SK-N-SH (cell line): Measurements from ENCODE around the gene ST6GALNAC6. TPM values are rescaled to one million over a fixed set of nuclear protein-coding genes. Genes with fewer than 3 reads are reported as not detected.

Experiments
- CTCF ChIA-PET: fragments of 300-600, 350-600 bp; formaldehyde crosslinking; extraction: SDS; loops from one replicate; lab custom pipeline; 2021; lab: Yijun Ruan, JAX
- POLR2A ChIA-PET: fragments of 350-600 bp; sonication (Branson Sonifier 250); formaldehyde crosslinking; extraction: SDS; loops from one replicate; lab custom pipeline; 2020; ENCODE audit warnings: antibody characterized with exemption, inconsistent platforms; lab: Yijun Ruan, JAX
- DNase-seq: peaks from one replicate; pipeline ENCODE4 v3.0.0; 2012
- H2AFZ ChIP-seq: fragments of 200-600 bp; sonication (generic); 2 replicates; pipeline ENCODE4 v1.8.1; 2016; ENCODE audit warnings: antibody characterized with exemption, mild to moderate bottlenecking, low read depth
- H3F3A ChIP-seq: fragments of 200-600 bp; sonication (generic); replicated peaks from 2 replicates; pipeline ENCODE3; 2016; ENCODE audit warnings: antibody characterized with exemption, mild to moderate bottlenecking; ENCODE audit not compliant: insufficient read depth
- H3K27ac ChIP-seq, 2 experiments: fragments of 200-500 bp in 1 of 2; fragments of 200-600 bp in 1 of 2; sonication (Bioruptor generic) in 1 of 2; sonication (generic), shearing (Covaris generic) in 1 of 2; 2 replicates each; pipeline versions ENCODE4 v1.5.1 to v1.6.1; 2014 to 2016; ENCODE audit warnings: low read depth in 2 of 2, inconsistent platforms in 1 of 2, low read length in 1 of 2, mild to moderate bottlenecking in 1 of 2, mixed read lengths in 1 of 2
- H3K27me3 ChIP-seq: fragments of 200-600 bp; sonication (generic), shearing (Covaris generic); 2 replicates; pipeline ENCODE4 v1.6.1; 2016; ENCODE audit warnings: mixed run types; ENCODE audit not compliant: insufficient read depth
- H3K36me3 ChIP-seq, 2 experiments: fragments of 200-500 bp in 1 of 2; fragments of 200-600 bp in 1 of 2; sonication (Bioruptor generic) in 1 of 2; sonication (generic) in 1 of 2; replicated peaks in 1 of 2; 2 replicates each; pipeline versions ENCODE3 to v1.5.1; 2014 to 2016; ENCODE audit warnings: low read length in 1 of 2, mild to moderate bottlenecking in 1 of 2; ENCODE audit not compliant: insufficient read depth in 2 of 2, control insufficient read depth in 1 of 2
- H3K4me1 ChIP-seq, 2 experiments: fragments of 200-500 bp in 1 of 2; fragments of 200-600 bp in 1 of 2; sonication (Bioruptor generic) in 1 of 2; sonication (generic), shearing (Covaris generic) in 1 of 2; 2 replicates each; pipeline versions ENCODE4 v1.5.1 to v1.6.1; 2014 to 2016; ENCODE audit warnings: low read depth in 1 of 2, low read length in 1 of 2, mixed run types in 1 of 2; ENCODE audit not compliant: insufficient read depth in 2 of 2, control insufficient read depth in 1 of 2
- H3K4me2 ChIP-seq: fragments of 200-600 bp; sonication (generic), shearing (Covaris generic); 2 replicates; pipeline ENCODE4 v1.6.1; 2017; ENCODE audit warnings: mixed run types
- H3K4me3 ChIP-seq, 2 experiments: fragments of 200-500 bp in 1 of 2; fragments of 200-600 bp in 1 of 2; sonication (Bioruptor generic) in 1 of 2; sonication (generic), shearing (Covaris generic) in 1 of 2; 2 replicates each; pipeline versions ENCODE4 v1.5.1 to v1.8.1; 2014 to 2016; ENCODE audit warnings: low read depth in 2 of 2, inconsistent platforms in 1 of 2, low read length in 1 of 2, mild to moderate bottlenecking in 1 of 2, mixed read lengths in 1 of 2, moderate library complexity in 1 of 2
- H3K79me2 ChIP-seq: fragments of 200-600 bp; sonication (generic); 2 replicates; pipeline ENCODE4 v1.8.1; 2017; ENCODE audit warnings: mild to moderate bottlenecking; ENCODE audit not compliant: insufficient read depth
- H3K9ac ChIP-seq: fragments of 200-600 bp; sonication (generic); 2 replicates; pipeline ENCODE4 v1.6.1; 2017; ENCODE audit warnings: mixed run types
- H3K9me2 ChIP-seq: fragments of 200-600 bp; sonication (generic); 2 replicates; pipeline ENCODE4 v1.6.1; 2017; ENCODE audit warnings: mixed run types
- H3K9me3 ChIP-seq: fragments of 200-600 bp; sonication (generic); 2 replicates; pipeline ENCODE4 v1.6.1; 2017; ENCODE audit warnings: mixed run types, mild to moderate bottlenecking, moderate library complexity
- H4K20me1 ChIP-seq: fragments of 200-600 bp; sonication (generic); 2 replicates; pipeline ENCODE4 v1.6.1; 2017; ENCODE audit warnings: mild to moderate bottlenecking, mixed run types; ENCODE audit not compliant: insufficient read depth
- CHD2 ChIP-seq: fragments of 150-350 bp; IDR thresholded peaks from 2 replicates; pipeline ENCODE4 v1.6.1; 2018; ENCODE audit warnings: low read length; ENCODE audit not compliant: partially characterized antibody
- EP300 ChIP-seq, 2 experiments: IDR thresholded peaks; 2 replicates each; pipeline versions ENCODE4 v1.4.0 to v1.6.1; 2012; ENCODE audit warnings: borderline replicate concordance in 1 of 2, low read depth in 1 of 2, low read length in 1 of 2
- FOXJ3 ChIP-seq: sonication (generic); formaldehyde crosslinking; IDR thresholded peaks from 2 replicates; pipeline ENCODE4 v1.5.1; 2020; ENCODE audit warnings: mild to moderate bottlenecking, missing genetic modification reagents
- FOXM1 ChIP-seq: IDR thresholded peaks from 2 replicates; pipeline ENCODE4 v1.4.0; 2012; ENCODE audit warnings: low read depth, mild to moderate bottlenecking
- GABPA ChIP-seq: IDR thresholded peaks from 2 replicates; pipeline ENCODE4 v1.4.0; 2012; ENCODE audit warnings: low read depth, mild to moderate bottlenecking
- GATA2 ChIP-seq: sonication (generic); formaldehyde crosslinking; IDR thresholded peaks from 2 replicates; pipeline ENCODE4 v1.5.0; 2020; ENCODE audit warnings: mild to moderate bottlenecking, missing genetic modification reagents
- NFIC ChIP-seq: IDR thresholded peaks from 2 replicates; pipeline ENCODE4 v1.4.0; 2012; ENCODE audit warnings: borderline replicate concordance
- NRF1 ChIP-seq: IDR thresholded peaks from 2 replicates; pipeline ENCODE4 v1.6.1; 2012; ENCODE audit warnings: low read depth, mild to moderate bottlenecking, low read length
- PBX3 ChIP-seq: IDR thresholded peaks from 2 replicates; pipeline ENCODE4; 2012
- RAD21 ChIP-seq: IDR thresholded peaks from 2 replicates; pipeline ENCODE4 v1.6.1; 2012; ENCODE audit warnings: mild to moderate bottlenecking, low read length
- RCOR1 ChIP-seq: fragments of 150-350 bp; IDR thresholded peaks from 2 replicates; pipeline ENCODE4 v1.6.1; 2017; ENCODE audit warnings: antibody characterized with exemption, low read length
- RFX5 ChIP-seq: IDR thresholded peaks from 2 replicates; pipeline ENCODE4 v1.6.1; 2012; ENCODE audit warnings: mild to moderate bottlenecking, improper control_type of control experiment, low read length
- RXRA ChIP-seq: IDR thresholded peaks from 2 replicates; pipeline ENCODE4 v1.4.0; 2012; ENCODE audit warnings: low read depth, mild to moderate bottlenecking, borderline replicate concordance
- SMC3 ChIP-seq: IDR thresholded peaks from 2 replicates; pipeline ENCODE4 v1.6.1; 2012; ENCODE audit warnings: low read depth, low read length, improper control_type of control experiment
- TAF1 ChIP-seq: IDR thresholded peaks from 2 replicates; pipeline ENCODE4 v1.6.1; 2012; ENCODE audit warnings: low read depth, mild to moderate bottlenecking, low read length, moderate library complexity, borderline replicate concordance
- TCF12 ChIP-seq: IDR thresholded peaks from 2 replicates; pipeline ENCODE4 v1.4.0; 2012
- YY1 ChIP-seq: IDR thresholded peaks from 2 replicates; pipeline ENCODE4 v1.4.0; 2012; ENCODE audit warnings: low read depth, mild to moderate bottlenecking
- WGBS: methylation state at CpG from one replicate; pipeline ENCODE4 v1.1.6; 2017; ENCODE audit warnings: low lambda C conversion rate; 5-methylcytosine and 5-hydroxymethylcytosine counted together
- polyA plus RNA-seq, 3 experiments: library from polyadenylated mRNA; depleted of rRNA; stranded (reverse); fragments of >200 nt; gene quantifications; 2 replicates each; pipeline ENCODE4 v1.2.3, GENCODE V29; 2012
- TF ChIP-seq, protein P1 (sequence below): fragments of 200-600 bp; sonication (generic); IDR thresholded peaks from 2 replicates; pipeline ENCODE4 v1.6.1; 2017; ENCODE audit warnings: antibody characterized with exemption, mild to moderate bottlenecking, moderate library complexity
- TF ChIP-seq, protein P2 (sequence below): IDR thresholded peaks from 2 replicates; pipeline ENCODE4 v1.4.0; 2012; ENCODE audit warnings: low read depth, borderline replicate concordance

The ST6GALNAC6 gene
- polyA plus RNA-seq, 1 of the 3 experiments (the other 2 are of a cell fraction) = 34.8 TPM

DNA sequence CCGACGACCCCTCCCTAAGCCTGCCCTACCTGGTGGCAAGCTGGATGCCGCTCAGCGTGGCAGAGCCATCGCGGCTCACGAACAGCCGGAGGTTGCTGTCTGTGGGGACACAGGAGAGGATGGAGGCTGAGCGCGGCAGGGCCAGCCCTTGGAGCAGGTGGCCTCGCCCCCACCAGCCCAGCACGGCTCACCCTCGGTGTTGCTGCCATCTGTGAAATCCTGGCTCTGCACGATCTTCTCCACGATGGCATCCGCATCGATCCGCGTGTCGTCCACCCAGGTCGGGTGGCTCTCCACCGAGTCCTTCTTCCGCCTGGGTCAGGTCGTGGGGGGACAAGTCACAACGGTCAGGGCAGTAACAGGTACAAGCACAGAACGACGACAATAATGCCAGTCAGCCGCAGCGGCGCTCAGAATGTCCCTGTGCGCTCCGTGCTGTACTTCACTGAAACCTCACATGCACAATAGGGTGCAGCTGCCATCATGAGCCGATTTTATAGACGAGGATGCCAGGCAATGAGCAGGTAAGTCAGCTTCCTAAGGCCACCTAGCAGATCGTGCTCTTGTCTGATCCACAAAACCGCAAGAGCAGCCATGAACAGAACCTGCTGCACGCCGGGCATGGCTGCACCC is 45.3 kb upstream of the ST6GALNAC6 start:
- Histone ChIP-seq H3K4me1 (peaks cover 0 to 57% of the 10 kb centered on the region in 2 experiments; a peak in 1 of 4 replicates), H3K27me3 (no peaks in the 10 kb centered on the region), H3K36me3 (peaks cover 4 to 52% of the 10 kb centered on the region in 2 experiments), H3K4me3 (no peak overlapping the region), H2AFZ (no peak overlapping the region), H4K20me1 (peaks cover 7% of the 10 kb centered on the region; the same call in 1 of the 2 replicates), H3K27ac (peak overlapping the region in 1 of 2 experiments; percentile 62; a peak in 1 of 4 replicates), H3K9ac (no peak overlapping the region), H3K9me2 (no peaks in the 10 kb centered on the region), H3F3A (peaks cover 3% of the 10 kb centered on the region), H3K4me2 (no peak overlapping the region), H3K9me3 (no peaks in the 10 kb centered on the region), H3K79me2 (no peaks in the 10 kb centered on the region; the same call in 1 of the 2 replicates)
- ChIA-PET CTCF (interaction anchor here (0.9 to 10.3 kb wide), 26 partner anchors 10 to 179 kb away, joined by 3 to 219 read pairs (median 12); partner anchors contain the start of genes EEIG1, NAIF1, PIP5KL1 and SLC25A25), POLR2A (no interaction called here)
- 94% methylated on average over 28 of the region's 38 CpGs for WGBS
- no peak for DNase-seq
- TF ChIP-seq, protein P1, sequence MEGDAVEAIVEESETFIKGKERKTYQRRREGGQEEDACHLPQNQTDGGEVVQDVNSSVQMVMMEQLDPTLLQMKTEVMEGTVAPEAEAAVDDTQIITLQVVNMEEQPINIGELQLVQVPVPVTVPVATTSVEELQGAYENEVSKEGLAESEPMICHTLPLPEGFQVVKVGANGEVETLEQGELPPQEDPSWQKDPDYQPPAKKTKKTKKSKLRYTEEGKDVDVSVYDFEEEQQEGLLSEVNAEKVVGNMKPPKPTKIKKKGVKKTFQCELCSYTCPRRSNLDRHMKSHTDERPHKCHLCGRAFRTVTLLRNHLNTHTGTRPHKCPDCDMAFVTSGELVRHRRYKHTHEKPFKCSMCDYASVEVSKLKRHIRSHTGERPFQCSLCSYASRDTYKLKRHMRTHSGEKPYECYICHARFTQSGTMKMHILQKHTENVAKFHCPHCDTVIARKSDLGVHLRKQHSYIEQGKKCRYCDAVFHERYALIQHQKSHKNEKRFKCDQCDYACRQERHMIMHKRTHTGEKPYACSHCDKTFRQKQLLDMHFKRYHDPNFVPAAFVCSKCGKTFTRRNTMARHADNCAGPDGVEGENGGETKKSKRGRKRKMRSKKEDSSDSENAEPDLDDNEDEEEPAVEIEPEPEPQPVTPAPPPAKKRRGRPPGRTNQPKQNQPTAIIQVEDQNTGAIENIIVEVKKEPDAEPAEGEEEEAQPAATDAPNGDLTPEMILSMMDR = no peak
- TF ChIP-seq FOXJ3 (CRISPR knock-in tag) = no peak
- TF ChIP-seq, protein P2, sequence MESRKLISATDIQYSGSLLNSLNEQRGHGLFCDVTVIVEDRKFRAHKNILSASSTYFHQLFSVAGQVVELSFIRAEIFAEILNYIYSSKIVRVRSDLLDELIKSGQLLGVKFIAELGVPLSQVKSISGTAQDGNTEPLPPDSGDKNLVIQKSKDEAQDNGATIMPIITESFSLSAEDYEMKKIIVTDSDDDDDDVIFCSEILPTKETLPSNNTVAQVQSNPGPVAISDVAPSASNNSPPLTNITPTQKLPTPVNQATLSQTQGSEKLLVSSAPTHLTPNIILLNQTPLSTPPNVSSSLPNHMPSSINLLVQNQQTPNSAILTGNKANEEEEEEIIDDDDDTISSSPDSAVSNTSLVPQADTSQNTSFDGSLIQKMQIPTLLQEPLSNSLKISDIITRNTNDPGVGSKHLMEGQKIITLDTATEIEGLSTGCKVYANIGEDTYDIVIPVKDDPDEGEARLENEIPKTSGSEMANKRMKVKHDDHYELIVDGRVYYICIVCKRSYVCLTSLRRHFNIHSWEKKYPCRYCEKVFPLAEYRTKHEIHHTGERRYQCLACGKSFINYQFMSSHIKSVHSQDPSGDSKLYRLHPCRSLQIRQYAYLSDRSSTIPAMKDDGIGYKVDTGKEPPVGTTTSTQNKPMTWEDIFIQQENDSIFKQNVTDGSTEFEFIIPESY = no peak
- TF ChIP-seq GATA2 (CRISPR knock-in tag) = no peak
- TF ChIP-seq RXRA = no peak
- TF ChIP-seq YY1 = no peak
- no peak for TF ChIP-seq GABPA
- no peak for TF ChIP-seq TCF12
- TF ChIP-seq NFIC = no peak
- no peak for TF ChIP-seq EP300 (IDR thresholded peaks at IDR 0.05; ENCODE audit: borderline replicate concordance in 1 of 2, low read depth in 1 of 2, low read length in 1 of 2)
- TF ChIP-seq RFX5 = no peak
- TF ChIP-seq RCOR1 = no peak
- no peak for TF ChIP-seq FOXM1

- Histone ChIP-seq H3K4me2 (no peak overlapping the region), H3K27me3 (no peaks in the 10 kb centered on the region), H3K9me2 (no peaks in the 10 kb centered on the region), H3K9ac (no peak overlapping the region), H3K36me3 (peaks cover 4 to 52% of the 10 kb centered on the region in 2 experiments), H4K20me1 (peaks cover 7% of the 10 kb centered on the region; the same call in 1 of the 2 replicates), H3K27ac (peak overlapping the region in 1 of 2 experiments; percentile 62; a peak in 1 of 4 replicates), H3K9me3 (no peaks in the 10 kb centered on the region), H3K4me3 (peak overlapping the region in 1 of 2 experiments; percentile 16; a peak in 1 of 4 replicates), H2AFZ (no peak overlapping the region), H3F3A (peaks cover 3% of the 10 kb centered on the region), H3K4me1 (peaks cover 0 to 50% of the 10 kb centered on the region in 2 experiments; a peak in 1 of 4 replicates), H3K79me2 (no peaks in the 10 kb centered on the region; the same call in 1 of the 2 replicates)
- peak; percentile 92 for DNase-seq
- 75% methylated on average over 4 of the region's 13 CpGs for whole genome bisulfite sequencing
- POLR2A ChIA-PET = interaction anchor here (0.8 to 1.3 kb wide), 2 partner anchors 12 to 38 kb away, joined by 3 read pairs; no protein-coding TSS in a partner anchor
- peak; percentile 40 for TF ChIP-seq CHD2
- no peak for TF ChIP-seq PBX3
- TF ChIP-seq NRF1 = peak; percentile 45
- TF ChIP-seq RAD21 = peak; percentile 91
- TF ChIP-seq TAF1 = no peak
- TF ChIP-seq RCOR1 = peak; percentile 48; the same call in 1 of the 2 replicates
- TF ChIP-seq, protein P1 = peak; percentile 90
- TF ChIP-seq SMC3 = peak; percentile 93
- CTCF ChIA-PET = interaction anchor here (0.6 to 10.3 kb wide), 50 partner anchors 10 to 208 kb away, joined by 3 to 219 read pairs (median 5); partner anchors contain the start of genes EEIG1, NAIF1, PIP5KL1 and PTGES2
Observed at GRCh38 chr9:127943731-127944144, 44.3 kb upstream of the ST6GALNAC6 start.
